HG02943 (cell line): ENCODE results near the gene CD6.
"Not testable (repeated sequence)": the region's sequence is repeated elsewhere in the genome, so short reads cannot be mapped to it uniquely, and the experiment has no call there.

Source experiments
- ATAC-seq: cut with Tn5 transposase; IDR thresholded peaks from one replicate; pipeline ENCODE4 v1.9.1; 2021; ENCODE audit warnings: mild to moderate bottlenecking, low read depth, moderate library complexity; ENCODE audit not compliant: unreplicated experiment

The CD6 gene

GRCh38 chr11:60951904-60952741 is 19.4 kb upstream of the CD6 start, which contains the start of gene SLC15A3:
Gene SLC15A3 (minus strand): TSS chr11:60952176. CDS start chr11:60951551, 625 bp downstream.
- ATAC-seq = peak; percentile 73

DNA sequence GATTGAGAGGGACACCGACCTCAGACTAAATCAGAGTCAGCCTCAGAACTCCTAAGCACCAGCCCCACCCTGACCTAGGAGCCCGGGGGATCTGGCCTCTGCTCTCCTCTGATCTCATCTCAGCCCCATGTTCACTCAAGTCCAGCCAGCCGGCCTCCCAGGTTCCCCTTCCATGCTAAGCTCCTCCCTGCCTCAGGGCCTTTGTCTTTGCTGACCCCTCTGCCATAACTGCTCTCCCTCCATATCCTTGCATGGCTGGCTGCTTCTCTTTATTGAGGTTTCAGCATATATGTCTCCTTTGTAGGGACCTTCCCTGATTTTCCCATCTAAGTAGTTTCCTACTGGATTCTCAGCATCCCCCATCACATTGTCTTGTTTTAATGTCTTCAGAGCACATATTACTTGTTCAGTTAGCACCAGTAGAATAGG is 18.7 kb upstream of the CD6 start:
- peak; percentile 14 for ATAC-seq

GRCh38 chr11:60953781-60954180 is 17.7 kb upstream of the CD6 start:
- no peak for ATAC-seq

- no peak for ATAC-seq
Observed at GRCh38 chr11:60954421-60954820, 17.1 kb upstream of the CD6 start.

DNA sequence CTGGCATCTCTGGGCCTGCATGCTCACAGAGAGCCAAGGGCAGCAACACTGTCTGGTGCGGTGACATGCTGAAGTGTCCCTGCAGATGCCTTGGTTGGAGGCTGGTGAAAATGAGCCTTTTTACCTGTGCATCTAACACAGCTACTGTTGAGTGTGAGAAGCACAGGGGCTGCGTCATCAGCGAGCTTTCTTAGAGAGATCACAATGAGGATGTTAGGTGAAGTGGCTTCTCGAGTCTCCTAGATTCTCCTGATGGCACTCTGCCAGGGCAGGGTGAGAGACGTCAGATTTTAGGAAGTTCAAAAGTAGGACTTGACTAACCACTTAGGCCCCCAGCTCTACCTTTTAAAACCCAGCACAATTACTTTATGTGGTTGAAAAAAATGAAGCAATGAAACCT is 15.9 kb upstream of the CD6 start:
- ATAC-seq = no peak

DNA sequence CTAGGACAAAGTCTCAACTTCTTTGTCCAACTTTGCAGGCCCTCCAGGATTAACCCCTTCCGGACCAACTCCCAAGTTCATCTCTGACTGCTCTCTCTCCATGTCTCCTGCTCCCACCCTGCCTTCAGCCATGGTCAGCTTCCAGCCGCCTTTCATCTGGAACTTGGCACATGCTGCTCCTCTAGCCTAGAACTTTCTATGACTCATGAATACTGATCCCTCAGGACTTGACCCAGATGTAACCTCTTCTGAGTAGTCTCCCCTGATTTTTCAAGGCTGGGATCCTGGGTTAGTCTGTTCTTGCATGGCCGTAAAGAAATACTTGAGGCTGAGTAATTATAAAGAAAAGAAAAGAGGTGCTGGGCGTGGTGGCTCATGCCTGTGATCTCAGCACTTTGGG is 14.3 kb upstream of the CD6 start:
- ATAC-seq = no peak

DNA sequence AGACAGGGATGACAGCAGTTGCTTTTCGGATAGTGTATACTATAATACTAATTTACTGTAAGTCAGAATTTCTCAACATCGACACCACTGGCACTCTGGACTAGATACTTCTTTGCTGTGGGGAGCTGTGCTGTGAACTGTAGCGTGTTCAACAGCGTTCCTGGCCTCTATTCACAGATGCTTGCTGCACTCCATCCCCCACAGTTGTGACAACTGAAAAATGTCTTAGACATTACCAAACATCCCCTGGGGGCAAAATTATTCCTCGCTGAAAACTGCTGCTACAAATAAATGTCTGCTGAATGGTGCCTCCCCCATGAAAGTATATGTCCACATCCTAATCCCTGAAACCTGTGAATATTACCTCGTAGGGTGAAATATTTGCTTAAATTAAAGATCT is 12.0 kb upstream of the CD6 start:
- no peak for ATAC-seq

DNA sequence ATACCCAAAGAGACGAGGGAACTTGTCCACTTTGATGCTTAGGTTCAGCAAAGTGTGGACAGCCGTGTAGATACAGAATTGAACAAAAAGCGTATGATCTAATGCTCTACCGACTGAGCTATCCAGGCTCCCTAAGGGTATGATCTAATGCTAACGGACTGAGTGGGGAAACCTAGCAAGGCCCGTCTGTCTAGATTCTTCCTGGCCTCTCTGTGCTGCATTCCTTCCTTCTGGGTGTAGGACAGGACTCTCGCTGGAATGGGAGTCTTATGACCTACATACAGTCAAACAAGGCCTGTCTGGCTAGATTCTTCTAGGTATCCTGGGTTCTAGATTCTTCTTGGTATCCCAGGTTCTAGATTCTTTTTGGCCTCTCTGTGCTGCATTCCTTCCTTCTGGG is 11.1 kb upstream of the CD6 start:
- no peak for ATAC-seq

DNA sequence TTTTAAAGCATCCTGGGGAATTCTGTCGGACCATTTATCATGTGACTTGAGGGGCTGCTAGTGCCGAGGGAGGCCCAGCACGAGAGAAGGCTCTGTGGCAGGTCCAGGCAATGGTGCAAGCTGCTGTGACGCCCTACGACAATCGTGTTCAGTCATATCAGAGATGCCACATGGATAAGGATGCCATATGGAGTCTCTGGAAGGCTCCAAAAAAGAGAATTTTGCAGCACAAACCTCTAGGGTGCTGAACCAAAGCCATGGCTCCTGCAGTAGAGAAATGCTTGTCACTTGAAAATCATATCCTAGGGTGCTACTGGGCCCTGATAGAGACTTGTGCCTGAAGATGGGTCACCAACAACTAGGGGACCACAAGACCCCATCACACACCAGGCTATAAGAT is 6.7 kb upstream of the CD6 start:
- no peak for ATAC-seq

- no peak for ATAC-seq
Observed at GRCh38 chr11:60966890-60967289, 4.6 kb upstream of the CD6 start.

- ATAC-seq = no peak
Observed at GRCh38 chr11:60968223-60968622, 3.3 kb upstream of the CD6 start.

DNA sequence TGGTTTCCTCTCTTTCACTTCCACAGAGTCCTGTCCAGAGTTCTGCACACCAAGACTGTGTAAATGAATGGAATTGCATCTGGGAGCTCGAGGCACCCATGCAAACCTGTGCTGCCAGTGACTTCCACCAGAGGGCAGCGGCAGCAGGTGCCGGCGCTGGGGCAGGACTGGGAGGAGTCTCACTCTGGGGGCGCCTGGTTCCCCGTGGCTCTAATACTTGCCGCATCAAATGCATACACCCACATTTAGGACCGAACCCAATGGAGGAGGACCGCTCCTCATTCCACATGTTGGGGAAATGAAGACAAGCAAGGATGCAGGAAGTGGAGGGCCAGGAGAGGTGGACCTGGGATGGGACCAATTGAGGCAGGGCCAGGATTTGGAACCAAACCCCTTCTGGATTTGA is 1.1 kb upstream of the CD6 start:
- no peak for ATAC-seq

DNA sequence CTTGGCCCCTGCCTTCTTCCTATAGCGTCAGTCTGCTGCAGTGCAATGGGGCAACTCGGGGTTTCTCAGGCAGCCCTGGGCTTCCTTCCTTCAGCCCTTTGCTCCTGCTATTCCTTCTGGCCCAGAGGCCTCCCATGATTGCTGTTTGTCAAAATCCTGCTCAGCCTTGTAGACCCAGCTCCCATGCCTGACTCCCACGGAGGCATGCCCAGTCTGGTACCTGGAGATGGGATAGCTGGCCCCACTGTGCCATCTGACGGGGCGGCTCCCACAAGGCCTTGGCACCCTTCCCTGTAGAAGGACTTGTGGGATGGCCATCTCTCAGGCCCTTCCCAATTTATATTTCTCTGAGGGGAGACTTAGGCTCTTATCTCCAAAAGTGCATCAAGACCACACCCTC is 590 bp upstream of the CD6 start:
- no peak for ATAC-seq

- no peak for ATAC-seq
Observed at GRCh38 chr11:60972182-60973030, 926 bp downstream of the CD6 start.

GRCh38 chr11:60973699-60974098 is 2.2 kb downstream of the CD6 start:
- no peak for ATAC-seq

GRCh38 chr11:60974316-60974715 is 2.8 kb downstream of the CD6 start:
- not testable (repeated sequence) for ATAC-seq

DNA sequence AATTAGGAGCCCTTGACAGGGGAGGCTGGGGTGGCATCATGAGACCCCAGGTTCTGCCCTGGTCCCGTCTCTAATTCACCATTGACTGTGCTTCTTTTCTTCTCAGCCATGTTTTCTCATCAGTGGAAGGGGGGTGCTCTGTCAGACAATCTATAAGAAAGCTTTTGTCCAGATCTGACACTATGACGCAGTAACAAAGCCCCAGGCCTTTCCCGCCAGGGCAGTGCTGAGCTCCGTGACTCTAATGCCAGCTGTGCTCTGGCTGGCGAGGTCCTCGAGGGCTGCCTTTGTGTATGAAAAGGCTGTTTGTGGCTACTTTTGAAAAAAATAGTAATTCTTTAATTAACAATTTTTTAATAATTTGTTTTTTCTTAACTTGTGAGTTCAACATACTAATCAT is 3.2 kb downstream of the CD6 start:
- ATAC-seq = no peak

DNA sequence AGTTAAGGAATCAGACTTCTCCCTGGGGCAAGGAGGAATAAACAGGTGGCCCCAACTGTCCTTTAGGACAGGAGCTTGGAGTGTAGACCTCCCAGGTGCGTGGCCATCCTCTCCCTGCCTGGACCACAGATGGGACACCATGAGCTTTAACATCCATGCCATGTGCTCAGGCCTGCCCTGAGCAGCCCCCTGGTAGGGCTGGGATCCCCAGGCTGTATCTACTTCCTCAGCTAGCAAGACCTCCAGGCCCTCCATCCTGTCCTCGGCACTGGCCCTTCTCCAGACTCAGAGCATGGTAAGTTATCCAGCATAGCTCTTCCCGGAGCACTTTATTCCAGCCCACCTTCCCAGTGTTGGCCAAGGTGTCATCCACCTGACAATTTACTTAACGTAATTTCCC is 5.7 kb downstream of the CD6 start:
- no peak for ATAC-seq

GRCh38 chr11:60977836-60978235 is 6.4 kb downstream of the CD6 start:
- ATAC-seq = no peak

DNA sequence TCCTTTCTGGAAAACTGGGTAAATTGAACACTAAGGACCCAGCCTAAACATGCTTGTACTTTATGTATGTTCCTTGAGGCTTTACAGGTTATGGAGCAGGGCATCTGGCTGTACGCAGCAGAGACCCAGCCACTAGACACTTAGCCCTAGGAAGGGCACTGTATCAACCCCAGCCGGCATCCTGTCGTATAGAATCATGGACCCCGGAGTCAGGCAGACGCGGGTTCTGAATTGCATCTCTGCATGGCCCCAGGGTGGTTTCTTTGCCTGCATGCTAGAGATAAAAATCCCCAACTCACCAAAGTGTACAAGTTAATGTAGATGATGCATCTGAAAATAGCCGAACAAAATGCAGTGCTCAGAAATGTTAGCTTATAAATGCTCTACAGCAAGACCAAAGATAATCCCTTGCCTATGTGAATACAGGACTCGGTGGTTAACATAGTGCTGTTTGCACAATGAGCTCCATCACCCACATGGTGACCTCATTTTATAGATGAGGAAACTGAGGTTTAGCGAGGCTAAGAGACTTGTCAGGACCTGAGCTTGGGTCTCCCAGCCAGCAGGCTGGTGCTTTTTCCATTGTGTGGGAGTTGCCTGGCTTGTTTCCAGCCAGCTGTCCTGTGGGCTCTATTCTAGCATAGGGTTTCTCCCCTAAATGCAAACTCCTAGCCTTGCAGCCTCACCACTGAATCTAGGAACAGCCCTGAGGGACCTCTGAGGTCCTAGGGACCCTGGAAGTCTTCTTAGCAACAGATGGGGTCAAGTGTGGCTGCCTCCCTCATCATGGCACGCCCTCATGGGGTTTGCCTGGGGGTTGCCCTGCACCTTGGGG is 7.3 kb downstream of the CD6 start:
- no peak for ATAC-seq

DNA sequence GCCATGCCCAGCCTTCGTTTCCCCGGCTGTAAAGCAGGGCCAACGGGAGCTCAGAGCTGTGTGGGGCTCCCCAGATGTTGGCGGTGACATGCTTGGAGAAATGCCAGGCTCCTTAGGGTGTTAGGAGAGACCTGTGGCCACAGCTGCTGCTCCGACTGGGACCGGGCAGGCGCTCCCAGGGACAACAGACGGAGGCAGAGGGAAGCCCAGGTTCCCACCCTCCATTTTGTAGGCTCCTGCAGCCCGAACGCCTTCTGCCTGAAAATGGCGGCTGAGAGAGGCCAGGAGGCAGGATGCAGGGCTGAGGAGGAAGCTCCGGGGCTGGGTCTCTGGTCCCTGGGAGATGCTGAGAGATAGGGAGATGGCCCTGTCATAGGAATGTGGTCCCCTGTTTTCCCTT is 10.0 kb downstream of the CD6 start:
- ATAC-seq = no peak
